NT2/D1 (cell line): ENCODE results near the gene CSF3R.

Experiments used
- SUZ12 ChIP-seq: IDR thresholded peaks from 2 replicates; pipeline ENCODE4 v1.6.1; 2011; ENCODE audit not compliant: insufficient read length, insufficient read depth; ENCODE audit errors: extremely low read depth
- YY1 ChIP-seq: IDR thresholded peaks from 2 replicates; pipeline ENCODE4 v1.6.1; 2011; ENCODE audit not compliant: insufficient read length, insufficient read depth
- ZNF274 ChIP-seq: IDR thresholded peaks from 2 replicates; pipeline ENCODE4 v1.6.1; 2011; ENCODE audit warnings: mild to moderate bottlenecking, low read depth, low read length

- TF ChIP-seq YY1 = no peak
- no peak for TF ChIP-seq ZNF274
- TF ChIP-seq SUZ12 = no peak
Observed at GRCh38 chr1:36467027-36467410, 15.7 kb downstream of the CSF3R start.
